OCI-LY1 (cell line): Measurements from ENCODE around the gene TCN1.

Experiments used
- EZH2 ChIP-seq: fragments of 200-600 bp; sonication (generic), shearing (Covaris generic); IDR thresholded peaks from 2 replicates; pipeline ENCODE4 v1.8.0; 2017; ENCODE audit warnings: borderline replicate concordance, mixed run types, mild to moderate bottlenecking, antibody characterized with exemption, low read length, moderate library complexity, mixed read lengths
- TF ChIP-seq, protein P1 (sequence below): fragments of 200-600 bp; sonication (generic), shearing (Covaris generic); IDR thresholded peaks from 2 replicates; pipeline ENCODE4 v1.5.1; 2017; ENCODE audit warnings: mild to moderate bottlenecking, antibody characterized with exemption, low read length, moderate library complexity, mixed read lengths

DNA sequence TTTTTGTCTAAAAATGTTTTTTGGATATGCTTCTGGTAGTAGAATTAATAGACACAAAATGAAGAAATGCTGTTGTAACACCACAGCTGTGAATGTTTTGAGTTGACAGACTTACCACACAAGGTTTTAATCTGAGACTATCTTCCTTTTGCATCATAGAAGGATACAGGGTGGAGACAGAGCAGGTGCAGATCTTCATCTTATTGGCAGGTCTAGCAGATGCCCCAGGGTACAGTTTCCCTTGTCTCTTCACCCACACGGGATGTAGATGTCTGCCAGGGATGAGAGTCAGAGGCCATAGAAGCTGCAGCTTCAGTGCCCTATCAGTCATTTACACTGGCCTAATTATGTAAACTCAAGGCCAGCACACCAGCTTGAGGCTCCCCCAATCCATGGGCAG lies 13.3 kb upstream of the TCN1 start:
- TF ChIP-seq, protein P1, sequence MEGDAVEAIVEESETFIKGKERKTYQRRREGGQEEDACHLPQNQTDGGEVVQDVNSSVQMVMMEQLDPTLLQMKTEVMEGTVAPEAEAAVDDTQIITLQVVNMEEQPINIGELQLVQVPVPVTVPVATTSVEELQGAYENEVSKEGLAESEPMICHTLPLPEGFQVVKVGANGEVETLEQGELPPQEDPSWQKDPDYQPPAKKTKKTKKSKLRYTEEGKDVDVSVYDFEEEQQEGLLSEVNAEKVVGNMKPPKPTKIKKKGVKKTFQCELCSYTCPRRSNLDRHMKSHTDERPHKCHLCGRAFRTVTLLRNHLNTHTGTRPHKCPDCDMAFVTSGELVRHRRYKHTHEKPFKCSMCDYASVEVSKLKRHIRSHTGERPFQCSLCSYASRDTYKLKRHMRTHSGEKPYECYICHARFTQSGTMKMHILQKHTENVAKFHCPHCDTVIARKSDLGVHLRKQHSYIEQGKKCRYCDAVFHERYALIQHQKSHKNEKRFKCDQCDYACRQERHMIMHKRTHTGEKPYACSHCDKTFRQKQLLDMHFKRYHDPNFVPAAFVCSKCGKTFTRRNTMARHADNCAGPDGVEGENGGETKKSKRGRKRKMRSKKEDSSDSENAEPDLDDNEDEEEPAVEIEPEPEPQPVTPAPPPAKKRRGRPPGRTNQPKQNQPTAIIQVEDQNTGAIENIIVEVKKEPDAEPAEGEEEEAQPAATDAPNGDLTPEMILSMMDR = no peak
- TF ChIP-seq EZH2 = no peak
